HCT116 (cell line): ENCODE measurements around the gene KBTBD13. TPM values are rescaled to one million over a fixed set of nuclear protein-coding genes. Genes with fewer than 3 reads are reported as not detected.

ENCODE experiments used
- ATAC-seq: fragments of 200-7000 bp; cut with Tn5 transposase; 2 replicates; pipeline ENCODE4 v1.9.1; 2020; ENCODE audit warnings: mild to moderate bottlenecking, moderate library complexity
- BruUV-seq: library from RNA; stranded (reverse); fragments of 400-500 nt; replicated peaks from 2 replicates; lab custom pipeline; 2021; lab: Mats Ljungman, UMichigan
- CTCF ChIA-PET: fragments of 300-600 bp; sonication (Branson Sonifier 250); formaldehyde crosslinking; loops from one replicate; lab custom pipeline; 2021; ENCODE audit warnings: antibody characterized with exemption; lab: Charles Lee
- POLR2A ChIA-PET: fragments of 300-600, 350-600 bp; sonication (Branson Sonifier 250); formaldehyde crosslinking; loops from one replicate; lab custom pipeline; 2021; ENCODE audit warnings: antibody characterized with exemption; lab: Charles Lee
- RAD21 ChIA-PET, 2 experiments: fragments of 300-600 bp; sonication (Branson Sonifier 250); formaldehyde crosslinking; loops; one replicate each; lab custom pipeline; 2023; ENCODE audit warnings: low total read pairs in 2 of 2; ENCODE audit not compliant: uncharacterized antibody in 2 of 2, unreplicated experiment in 2 of 2, low non-redundant PET in 1 of 2; lab: Charles Lee
- DNase-seq: peaks from one replicate; pipeline ENCODE4 v3.0.0-alpha.2; 2010; ENCODE audit warnings: low read depth, low spot score
- H2AFZ ChIP-seq: fragments of 200-600 bp; shearing (Covaris generic), sonication (generic); 2 replicates; pipeline ENCODE4 v1.6.1; 2017; ENCODE audit warnings: low read depth, mixed run types, mixed read lengths, antibody characterized with exemption, low read length; ENCODE audit not compliant: poor library complexity, severe bottlenecking
- H3K27ac ChIP-seq: 2 replicates; pipeline ENCODE4 v1.5.1; 2012; ENCODE audit warnings: low read depth, low read length
- H3K27me3 ChIP-seq: fragments of 200-600 bp; sonication (generic); 2 replicates; pipeline ENCODE4 v1.6.1; 2016; ENCODE audit warnings: mixed run types, low read length, mixed read lengths; ENCODE audit not compliant: insufficient read depth
- H3K36me3 ChIP-seq, 2 experiments: fragments of 200-500 bp in 1 of 2; fragments of 200-600 bp in 1 of 2; sonication (Bioruptor generic) in 1 of 2; sonication (generic) in 1 of 2; 2 replicates each; pipeline versions ENCODE4 v1.5.1 to v1.6.1; 2014 to 2016; ENCODE audit warnings: low read length in 2 of 2, inconsistent platforms in 1 of 2, mixed read lengths in 1 of 2, mixed run types in 1 of 2; ENCODE audit not compliant: insufficient read depth in 2 of 2, control insufficient read depth in 1 of 2
- H3K4me1 ChIP-seq, 2 experiments: fragments of 200-600 bp in 1 of 2; sonication (generic) in 1 of 2; 2 replicates each; pipeline versions ENCODE4 v1.5.1 to v1.6.1; 2012 to 2017; ENCODE audit warnings: low read length in 2 of 2, inconsistent platforms in 1 of 2, mild to moderate bottlenecking in 1 of 2, mixed read lengths in 1 of 2, mixed run types in 1 of 2, moderate library complexity in 1 of 2; ENCODE audit not compliant: insufficient read depth in 2 of 2, control insufficient read depth in 1 of 2
- H3K4me2 ChIP-seq: fragments of 200-600 bp; sonication (generic); 2 replicates; pipeline ENCODE4 v1.6.1; 2017; ENCODE audit warnings: mixed run types, low read length, mixed read lengths
- H3K4me3 ChIP-seq, 2 experiments: fragments of 200-600 bp in 1 of 2; sonication (generic) in 1 of 2; replicated peaks in 1 of 2; 2 replicates each; pipeline ENCODE4 v1.5.1; 2011 to 2016; ENCODE audit warnings: low read length in 2 of 2, control low read depth in 1 of 2, low read depth in 1 of 2, mild to moderate bottlenecking in 1 of 2, mixed read lengths in 1 of 2, mixed run types in 1 of 2
- H3K79me2 ChIP-seq: fragments of 200-600 bp; sonication (generic); 2 replicates; pipeline ENCODE4 v1.6.1; 2017; ENCODE audit warnings: mild to moderate bottlenecking, mixed run types, low read length, moderate library complexity, mixed read lengths; ENCODE audit not compliant: insufficient read depth
- H3K9ac ChIP-seq: fragments of 200-600 bp; sonication (generic); 2 replicates; pipeline ENCODE4 v1.6.1; 2016; ENCODE audit warnings: low read length, mixed read lengths
- H3K9me2 ChIP-seq: fragments of 200-600 bp; sonication (generic), shearing (Covaris generic); 2 replicates; pipeline ENCODE4 v1.6.1; 2017; ENCODE audit warnings: mixed run types, mild to moderate bottlenecking, moderate library complexity; ENCODE audit not compliant: insufficient read depth
- H3K9me3 ChIP-seq, 2 experiments: fragments of 200-500 bp in 1 of 2; fragments of 200-600 bp in 1 of 2; sonication (Bioruptor generic) in 1 of 2; sonication (generic) in 1 of 2; 2 replicates each; pipeline ENCODE4 v1.6.1; 2014 to 2017; ENCODE audit warnings: low read length in 2 of 2, mixed read lengths in 2 of 2, inconsistent platforms in 1 of 2, low read depth in 1 of 2, mild to moderate bottlenecking in 1 of 2, mixed run types in 1 of 2, moderate library complexity in 1 of 2; ENCODE audit not compliant: control insufficient read depth in 1 of 2, insufficient read depth in 1 of 2
- H4K20me1 ChIP-seq: fragments of 200-600 bp; sonication (generic), shearing (Covaris generic); 2 replicates; pipeline ENCODE4 v1.6.1; 2017; ENCODE audit warnings: mixed run types, mild to moderate bottlenecking, moderate library complexity; ENCODE audit not compliant: insufficient read depth
- CBX3 ChIP-seq: IDR thresholded peaks from 2 replicates; pipeline ENCODE4 v1.6.1; 2012; ENCODE audit warnings: low read depth
- CEBPB ChIP-seq: IDR thresholded peaks from 2 replicates; pipeline ENCODE4 v1.6.1; 2012; ENCODE audit warnings: low read depth
- EGR1 ChIP-seq: IDR thresholded peaks from 2 replicates; pipeline ENCODE4 v1.6.1; 2012; ENCODE audit warnings: low read depth
- JUND ChIP-seq: IDR thresholded peaks from 2 replicates; pipeline ENCODE4 v1.6.1; 2012
- POLR2AphosphoS5 ChIP-seq: IDR thresholded peaks from 2 replicates; pipeline ENCODE4 v1.6.1; 2011; ENCODE audit warnings: mild to moderate bottlenecking, low read depth, low read length, moderate library complexity
- ZFX ChIP-seq: fragments of 450-650 bp; IDR thresholded peaks from 2 replicates; pipeline ENCODE4 v1.6.1; 2017
- ZNF274 ChIP-seq: fragments of 200-500 bp; sonication (Bioruptor generic); IDR thresholded peaks from 2 replicates; pipeline ENCODE4 v1.6.1; 2014; ENCODE audit warnings: mild to moderate bottlenecking, low read depth, low read length, inconsistent platforms
- intact Hi-C: fragments of 100-400 bp; cut with micrococcal nuclease; formaldehyde crosslinking; loops from 2 replicates; pipeline ENCODE4 v1.10.0; 2022
- total RNA-seq: library from RNA; stranded (reverse); gene quantifications from one replicate; pipeline ENCODE4 v1.2.1, GENCODE V29; 2021; ENCODE audit not compliant: unreplicated experiment
- TF ChIP-seq, protein P1 (sequence below): IDR thresholded peaks from 2 replicates; pipeline ENCODE4 v1.6.1; 2012; ENCODE audit warnings: low read depth
- TF ChIP-seq, protein P2 (sequence below): IDR thresholded peaks from 2 replicates; pipeline ENCODE4 v1.6.1; 2012

KBTBD13 gene
- total RNA-seq, 1 experiment from 2014 or later = not detected

DNA sequence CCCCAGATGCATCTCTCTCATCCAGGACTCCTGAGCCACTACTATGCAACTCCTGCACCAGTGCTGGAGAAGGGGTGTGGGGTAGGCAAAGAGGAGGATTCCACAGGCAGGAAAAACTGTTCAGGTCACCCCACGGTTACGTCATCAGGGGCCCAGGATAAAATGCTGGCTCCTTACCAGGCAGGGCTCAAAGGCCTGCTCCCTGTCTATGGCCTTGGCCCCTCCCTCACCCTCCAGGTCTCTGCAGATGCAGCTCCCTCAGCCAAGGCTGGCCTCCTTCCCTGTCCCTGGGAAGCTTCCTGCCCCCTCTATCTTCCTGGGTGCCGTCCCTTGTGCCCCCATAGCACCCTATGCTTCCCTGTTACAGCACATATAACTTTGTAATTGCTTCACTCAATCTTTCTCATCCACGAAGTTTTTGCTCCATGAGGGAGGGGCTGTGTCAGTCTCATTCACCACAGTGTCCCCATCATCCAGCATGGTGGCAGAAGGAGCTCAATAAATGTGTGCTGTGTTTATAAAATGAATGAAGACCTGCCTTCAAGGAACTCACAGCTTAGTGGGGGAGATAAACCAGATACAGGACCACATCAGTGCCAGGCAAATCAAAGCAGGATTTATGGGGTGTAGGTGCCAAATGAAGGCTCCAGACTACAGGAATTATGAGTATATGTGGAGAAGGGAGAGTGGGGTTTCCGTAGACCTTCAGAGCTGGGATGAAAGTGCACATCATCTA lies 18.6 kb downstream of the KBTBD13 start:
- Histone ChIP-seq H3K27me3 (no peaks in the 10 kb centered on the region), H2AFZ (no peak overlapping the region), H3K79me2 (no peaks in the 10 kb centered on the region), H3K4me1 (no peaks in the 10 kb centered on the region), H4K20me1 (no peaks in the 10 kb centered on the region), H3K27ac (no peak overlapping the region), H3K9me2 (no peaks in the 10 kb centered on the region), H3K4me2 (no peak overlapping the region), H3K4me3 (no peak overlapping the region), H3K9me3 (no peaks in the 10 kb centered on the region), H3K36me3 (peaks cover 6% of the 10 kb centered on the region in 2 experiments; a peak in 3 of 4 replicates), H3K9ac (no peak overlapping the region)
- BruUV-seq = no TSS peak
- TF ChIP-seq, protein P1, sequence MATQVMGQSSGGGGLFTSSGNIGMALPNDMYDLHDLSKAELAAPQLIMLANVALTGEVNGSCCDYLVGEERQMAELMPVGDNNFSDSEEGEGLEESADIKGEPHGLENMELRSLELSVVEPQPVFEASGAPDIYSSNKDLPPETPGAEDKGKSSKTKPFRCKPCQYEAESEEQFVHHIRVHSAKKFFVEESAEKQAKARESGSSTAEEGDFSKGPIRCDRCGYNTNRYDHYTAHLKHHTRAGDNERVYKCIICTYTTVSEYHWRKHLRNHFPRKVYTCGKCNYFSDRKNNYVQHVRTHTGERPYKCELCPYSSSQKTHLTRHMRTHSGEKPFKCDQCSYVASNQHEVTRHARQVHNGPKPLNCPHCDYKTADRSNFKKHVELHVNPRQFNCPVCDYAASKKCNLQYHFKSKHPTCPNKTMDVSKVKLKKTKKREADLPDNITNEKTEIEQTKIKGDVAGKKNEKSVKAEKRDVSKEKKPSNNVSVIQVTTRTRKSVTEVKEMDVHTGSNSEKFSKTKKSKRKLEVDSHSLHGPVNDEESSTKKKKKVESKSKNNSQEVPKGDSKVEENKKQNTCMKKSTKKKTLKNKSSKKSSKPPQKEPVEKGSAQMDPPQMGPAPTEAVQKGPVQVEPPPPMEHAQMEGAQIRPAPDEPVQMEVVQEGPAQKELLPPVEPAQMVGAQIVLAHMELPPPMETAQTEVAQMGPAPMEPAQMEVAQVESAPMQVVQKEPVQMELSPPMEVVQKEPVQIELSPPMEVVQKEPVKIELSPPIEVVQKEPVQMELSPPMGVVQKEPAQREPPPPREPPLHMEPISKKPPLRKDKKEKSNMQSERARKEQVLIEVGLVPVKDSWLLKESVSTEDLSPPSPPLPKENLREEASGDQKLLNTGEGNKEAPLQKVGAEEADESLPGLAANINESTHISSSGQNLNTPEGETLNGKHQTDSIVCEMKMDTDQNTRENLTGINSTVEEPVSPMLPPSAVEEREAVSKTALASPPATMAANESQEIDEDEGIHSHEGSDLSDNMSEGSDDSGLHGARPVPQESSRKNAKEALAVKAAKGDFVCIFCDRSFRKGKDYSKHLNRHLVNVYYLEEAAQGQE = no peak
- TF ChIP-seq EGR1 = no peak
- TF ChIP-seq POLR2AphosphoS5 = no peak
- TF ChIP-seq ZFX = no peak
- no peak for TF ChIP-seq JUND
- TF ChIP-seq ZNF274 = no peak
- no peak for TF ChIP-seq CEBPB
- no peak for TF ChIP-seq CBX3
- TF ChIP-seq, protein P2, sequence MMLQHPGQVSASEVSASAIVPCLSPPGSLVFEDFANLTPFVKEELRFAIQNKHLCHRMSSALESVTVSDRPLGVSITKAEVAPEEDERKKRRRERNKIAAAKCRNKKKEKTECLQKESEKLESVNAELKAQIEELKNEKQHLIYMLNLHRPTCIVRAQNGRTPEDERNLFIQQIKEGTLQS = no peak
- DNase-seq = no peak
- no peak for ATAC-seq
- ChIA-PET POLR2A (no interaction called here), CTCF (interaction anchor here (1.0 to 1.1 kb wide), 2 partner anchors 8 to 39 kb away, joined by 3 to 4 read pairs; no protein-coding TSS in a partner anchor), RAD21 (no interaction called here)
- intact Hi-C loops = no loop called here
